Parathyroid adenoma (tissue), 2 donors: ENCODE measurements around the gene CNOT9.
"Not testable (repeated sequence)": the region's sequence is repeated elsewhere in the genome, so short reads cannot be mapped to it uniquely, and the experiment has no call there.

Source experiments
- H2AFZ ChIP-seq: fragments of 300-600 bp; sonication (generic); one replicate; pipeline ENCODE4 v1.7.0; 2017; ENCODE audit warnings: antibody characterized with exemption, mild to moderate bottlenecking
- H3K27ac ChIP-seq: fragments of 300-600 bp; sonication (generic); one replicate; pipeline ENCODE4 v1.7.0; 2017
- H3K27me3 ChIP-seq: fragments of 300-600 bp; sonication (generic); one replicate; pipeline ENCODE4 v1.7.0; 2017; ENCODE audit warnings: low read length; ENCODE audit not compliant: control insufficient read depth, insufficient read depth
- H3K36me3 ChIP-seq: fragments of 300-600 bp; sonication (generic); one replicate; pipeline ENCODE4 v1.7.0; 2017; ENCODE audit warnings: low read length; ENCODE audit not compliant: control insufficient read depth, insufficient read depth
- H3K4me1 ChIP-seq: fragments of 300-600 bp; sonication (generic); one replicate; pipeline ENCODE4 v1.7.0; 2017; ENCODE audit warnings: control low read depth
- H3K4me2 ChIP-seq: fragments of 300-600 bp; sonication (generic); one replicate; pipeline ENCODE4 v1.7.0; 2017; ENCODE audit warnings: low read length
- H3K4me3 ChIP-seq: fragments of 300-600 bp; sonication (generic); one replicate; pipeline ENCODE4 v1.7.0; 2017; ENCODE audit warnings: low read depth, low read length
- H3K79me2 ChIP-seq: fragments of 300-600 bp; sonication (generic); one replicate; pipeline ENCODE4 v1.7.0; 2017; ENCODE audit warnings: control low read depth
- H3K9ac ChIP-seq: fragments of 300-600 bp; sonication (generic); one replicate; pipeline ENCODE4 v1.7.0; 2017; ENCODE audit warnings: mild to moderate bottlenecking
- H3K9me3 ChIP-seq: fragments of 300-600 bp; sonication (generic); one replicate; pipeline ENCODE4 v1.7.0; 2017; ENCODE audit warnings: low read length; ENCODE audit not compliant: control insufficient read depth
- CTCF ChIP-seq: fragments of 300-600 bp; sonication (generic); IDR thresholded peaks from one replicate; pipeline ENCODE4 v1.7.0; 2017; ENCODE audit warnings: antibody characterized with exemption, mild to moderate bottlenecking
- donor health status: primary hyperparathyroidism.

CNOT9 gene, protein sequence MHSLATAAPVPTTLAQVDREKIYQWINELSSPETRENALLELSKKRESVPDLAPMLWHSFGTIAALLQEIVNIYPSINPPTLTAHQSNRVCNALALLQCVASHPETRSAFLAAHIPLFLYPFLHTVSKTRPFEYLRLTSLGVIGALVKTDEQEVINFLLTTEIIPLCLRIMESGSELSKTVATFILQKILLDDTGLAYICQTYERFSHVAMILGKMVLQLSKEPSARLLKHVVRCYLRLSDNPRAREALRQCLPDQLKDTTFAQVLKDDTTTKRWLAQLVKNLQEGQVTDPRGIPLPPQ

GRCh38 chr2:218568190-218569037 lies at the start of gene CNOT9, which contains the start of gene USP37:
Gene CNOT9, plus strand, starts transcription at chr2:218568839. Its CDS starts 116 bp downstream, at chr2:218568955.
Gene USP37, minus strand, starts transcription at chr2:218568351. Its CDS starts 9,698 bp downstream, at chr2:218558653.
- no peaks in the 10 kb centered on the region for H3K36me3 ChIP-seq
- peaks cover 32% of the 10 kb centered on the region for H3K79me2 ChIP-seq
- peak within 1 kb of the TSS; percentile 85 for H3K9ac ChIP-seq

DNA sequence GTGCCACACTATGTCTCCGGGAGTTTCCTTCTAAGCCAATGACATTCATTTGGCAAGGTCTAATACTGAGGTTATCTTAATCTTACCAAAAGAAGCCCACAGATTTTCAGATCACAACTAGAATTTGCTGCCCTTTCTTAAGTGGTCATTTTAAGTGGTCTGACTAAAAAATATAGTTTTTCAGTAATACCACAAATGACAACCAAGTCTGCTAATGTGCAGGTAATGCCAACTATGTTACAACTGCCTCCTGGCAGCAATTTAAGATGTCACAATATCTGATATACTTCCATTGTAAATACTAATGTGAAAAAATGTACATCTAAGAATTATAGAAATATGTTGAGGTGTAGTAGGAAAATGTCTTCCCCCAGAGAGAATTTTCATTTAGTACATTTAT lies 49.8 kb upstream of the CNOT9 start:
- H3K4me3 ChIP-seq = no peak overlapping the region
- H3K4me2 ChIP-seq = no peak overlapping the region
- no peaks in the 10 kb centered on the region for H3K9me3 ChIP-seq
- no peak overlapping the region for H2AFZ ChIP-seq
- no peaks in the 10 kb centered on the region for H3K79me2 ChIP-seq
- H3K36me3 ChIP-seq = no peaks in the 10 kb centered on the region
- no peak for TF ChIP-seq CTCF
- no peak overlapping the region for H3K27ac ChIP-seq
- H3K9ac ChIP-seq = no peak overlapping the region
- no peaks in the 10 kb centered on the region for H3K4me1 ChIP-seq
- no peaks in the 10 kb centered on the region for H3K27me3 ChIP-seq

More at GRCh38 chr2:218568190-218569037, at the start of gene CNOT9, which contains the start of gene USP37:
- peak within 1 kb of the TSS; percentile 90 for H3K4me2 ChIP-seq
- H3K27ac ChIP-seq = peak within 1 kb of the TSS; percentile 95
- peak within 1 kb of the TSS; percentile 72 for H3K4me3 ChIP-seq
- no peak for TF ChIP-seq CTCF
- no peaks in the 10 kb centered on the region for H3K27me3 ChIP-seq
- peaks cover 17% of the 10 kb centered on the region for H3K4me1 ChIP-seq
- no peaks in the 10 kb centered on the region for H3K9me3 ChIP-seq
- H2AFZ ChIP-seq = peak within 1 kb of the TSS; percentile 95

DNA sequence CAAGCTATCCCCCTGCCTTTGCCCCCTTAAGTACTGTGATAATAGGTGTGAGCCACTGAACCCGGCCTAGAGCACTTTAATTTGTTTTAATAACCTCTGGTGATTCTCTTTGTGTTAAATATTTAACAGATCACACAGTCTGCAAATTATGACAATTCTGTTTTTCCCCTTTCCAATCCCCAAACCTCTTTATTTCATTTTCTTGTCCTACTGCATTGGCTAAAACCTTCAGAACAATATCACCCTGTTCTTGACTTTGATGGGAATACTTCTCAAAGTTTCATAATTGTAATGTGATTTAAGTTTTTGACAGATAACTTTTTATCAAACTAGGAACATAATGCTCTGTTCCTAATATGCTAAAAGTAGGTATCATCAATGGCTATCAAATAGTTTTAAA lies 45.0 kb upstream of the CNOT9 start:
- Histone ChIP-seq H3K27me3 (no peaks in the 10 kb centered on the region), H3K9me3 (no peaks in the 10 kb centered on the region), H3K4me1 (no peaks in the 10 kb centered on the region), H3K79me2 (no peaks in the 10 kb centered on the region), H3K27ac (no peak overlapping the region), H3K9ac (no peak overlapping the region), H3K36me3 (no peaks in the 10 kb centered on the region), H2AFZ (no peak overlapping the region), H3K4me2 (no peak overlapping the region), H3K4me3 (no peak overlapping the region)
- TF ChIP-seq CTCF = no peak

DNA sequence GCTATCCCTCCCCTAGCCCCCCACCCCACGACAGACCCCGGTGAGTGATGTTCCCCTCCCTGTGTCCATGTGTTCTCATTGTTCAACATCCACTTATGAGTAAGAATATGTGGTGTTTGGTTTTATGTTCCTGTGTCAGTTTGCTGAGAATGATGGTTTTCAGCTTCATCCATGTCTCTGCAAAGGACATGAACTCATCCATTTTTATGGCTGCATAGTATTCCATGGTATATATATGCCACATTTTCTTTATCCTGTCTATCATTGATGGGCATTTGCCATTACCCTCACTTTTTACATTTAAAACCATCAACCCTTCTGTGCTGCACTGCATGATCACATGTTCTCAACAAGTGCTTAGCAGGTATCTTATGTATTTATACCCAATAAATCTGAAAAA lies 40.2 kb upstream of the CNOT9 start:
- H3K36me3 ChIP-seq, H3K4me3 ChIP-seq, H3K27ac ChIP-seq, H3K27me3 ChIP-seq, H2AFZ ChIP-seq, H3K9me3 ChIP-seq, H3K9ac ChIP-seq, H3K4me1 ChIP-seq, H3K4me2 ChIP-seq, H3K79me2 ChIP-seq: not testable (repeated sequence)

- H3K36me3 ChIP-seq = no peaks in the 10 kb centered on the region
- no peak overlapping the region for H2AFZ ChIP-seq
- H3K4me2 ChIP-seq = no peak overlapping the region
Measured at GRCh38 chr2:218529990-218530389, 38.6 kb upstream of the CNOT9 start.

More at GRCh38 chr2:218529990-218530389, 38.6 kb upstream of the CNOT9 start:
- H3K27ac ChIP-seq = no peak overlapping the region
- TF ChIP-seq CTCF = no peak
- no peaks in the 10 kb centered on the region for H3K27me3 ChIP-seq
- H3K9ac ChIP-seq = no peak overlapping the region
- no peaks in the 10 kb centered on the region for H3K79me2 ChIP-seq
- no peaks in the 10 kb centered on the region for H3K4me1 ChIP-seq
- H3K9me3 ChIP-seq = no peaks in the 10 kb centered on the region
- H3K4me3 ChIP-seq = no peak overlapping the region
